Neural crest cell (in vitro differentiated cells): ENCODE measurements around the gene KCNIP1. TPM values are rescaled to one million over a fixed set of nuclear protein-coding genes. Genes with fewer than 3 reads are reported as not detected.

Experiments
- DNase-seq: peaks from one replicate; pipeline ENCODE4 v3.0.0; 2021; ENCODE audit warnings: low read depth, mixed read lengths, low spot score
- H3K27ac Mint-ChIP-seq: one replicate; pipeline ENCODE4 v1.8.0; 2021; ENCODE audit warnings: mild to moderate bottlenecking, mixed read lengths; ENCODE audit not compliant: unreplicated experiment
- H3K27me3 Mint-ChIP-seq: 2 replicates; pipeline ENCODE4 v1.8.0; 2021; ENCODE audit warnings: low read depth, mild to moderate bottlenecking, mixed read lengths
- H3K36me3 Mint-ChIP-seq: 2 replicates; pipeline ENCODE4 v1.8.0; 2021; ENCODE audit warnings: low read depth, mild to moderate bottlenecking, mixed read lengths
- H3K4me1 Mint-ChIP-seq: 2 replicates; pipeline ENCODE4 v1.8.0; 2021; ENCODE audit warnings: mixed read lengths
- H3K4me3 Mint-ChIP-seq: one replicate; pipeline ENCODE4 v1.8.0; 2021; ENCODE audit warnings: mild to moderate bottlenecking, mixed read lengths
- H3K9me3 Mint-ChIP-seq: 2 replicates; pipeline ENCODE4 v1.8.0; 2021; ENCODE audit warnings: mixed read lengths
- CTCF ChIP-seq: fragments of 200-600 bp; sonication (generic); conservative IDR thresholded peaks from 2 replicates; pipeline ENCODE4 v1.5.0; 2021; ENCODE audit warnings: antibody characterized with exemption, mild to moderate bottlenecking
- total RNA-seq: library from RNA; stranded (reverse); gene quantifications from 2 replicates; pipeline ENCODE4 v1.2.1, GENCODE V29; 2021

Gene KCNIP1
- total RNA-seq, 1 donor from 2014 or later: 0.96 TPM

GRCh38 chr5:170513856-170514525 is 10.2 kb downstream of the KCNIP1 start:
- H3K36me3 Mint-ChIP-seq: no peaks in the 10 kb centered on the region

GRCh38 chr5:170517411-170517810 is 13.6 kb downstream of the KCNIP1 start:
- H3K4me3 Mint-ChIP-seq: no peak overlapping the region
- no peak for DNase-seq
- no peaks in the 10 kb centered on the region for H3K9me3 Mint-ChIP-seq
- H3K27me3 Mint-ChIP-seq: no peaks in the 10 kb centered on the region
- H3K27ac Mint-ChIP-seq: no peak overlapping the region
- peaks cover under 1% of the 10 kb centered on the region for H3K4me1 Mint-ChIP-seq
- TF ChIP-seq CTCF: no peak
- H3K36me3 Mint-ChIP-seq: no peaks in the 10 kb centered on the region

More at GRCh38 chr5:170513856-170514525, 10.2 kb downstream of the KCNIP1 start:
- H3K27me3 Mint-ChIP-seq: peaks cover 4% of the 10 kb centered on the region
- DNase-seq: no peak
- no peaks in the 10 kb centered on the region for H3K9me3 Mint-ChIP-seq
- H3K4me1 Mint-ChIP-seq: no peaks in the 10 kb centered on the region
- H3K4me3 Mint-ChIP-seq: no peak overlapping the region
- no peak overlapping the region for H3K27ac Mint-ChIP-seq
- no peak for TF ChIP-seq CTCF

GRCh38 chr5:170518277-170518676 is 14.5 kb downstream of the KCNIP1 start:
- Mint-ChIP-seq H3K36me3 (no peaks in the 10 kb centered on the region), H3K4me3 (no peak overlapping the region), H3K4me1 (peaks cover 7% of the 10 kb centered on the region), H3K27me3 (no peaks in the 10 kb centered on the region), H3K27ac (no peak overlapping the region), H3K9me3 (no peaks in the 10 kb centered on the region)
- no peak for DNase-seq
- TF ChIP-seq CTCF: no peak

GRCh38 chr5:170519549-170519948 is 15.7 kb downstream of the KCNIP1 start:
- Mint-ChIP-seq H3K36me3 (no peaks in the 10 kb centered on the region), H3K27ac (no peak overlapping the region), H3K4me1 (peaks cover 12% of the 10 kb centered on the region), H3K4me3 (no peak overlapping the region), H3K27me3 (peaks cover 3% of the 10 kb centered on the region), H3K9me3 (no peaks in the 10 kb centered on the region)
- no peak for DNase-seq
- TF ChIP-seq CTCF: no peak

GRCh38 chr5:170520372-170520771 is 16.6 kb downstream of the KCNIP1 start:
- no peak for TF ChIP-seq CTCF
- peaks cover 12% of the 10 kb centered on the region for H3K4me1 Mint-ChIP-seq
- H3K9me3 Mint-ChIP-seq: no peaks in the 10 kb centered on the region
- DNase-seq: no peak
- H3K4me3 Mint-ChIP-seq: no peak overlapping the region
- no peaks in the 10 kb centered on the region for H3K36me3 Mint-ChIP-seq
- peaks cover 3% of the 10 kb centered on the region for H3K27me3 Mint-ChIP-seq
- no peak overlapping the region for H3K27ac Mint-ChIP-seq
